WTC11 (cell line): Measurements from ENCODE around the gene RGS11. TPM values are rescaled to one million over a fixed set of nuclear protein-coding genes. Genes with fewer than 3 reads are reported as not detected.

ENCODE experiments used
- ATAC-seq: fragments of 200-7000 bp; cut with Tn5 transposase; 2 replicates; pipeline ENCODE4 v1.10.0; 2021; ENCODE audit warnings: mild to moderate bottlenecking, moderate library complexity
- CTCF ChIA-PET: fragments of 300-600 bp; sonication (Branson Sonifier 250); formaldehyde crosslinking; loops from one replicate; lab custom pipeline; 2021; ENCODE audit warnings: antibody characterized with exemption; lab: Charles Lee
- POLR2A ChIA-PET: fragments of 350-600 bp; sonication (Branson Sonifier 250); formaldehyde crosslinking; loops from one replicate; lab custom pipeline; 2021; ENCODE audit warnings: antibody characterized with exemption; lab: Charles Lee
- DNase-seq: peaks from one replicate; pipeline ENCODE4 v3.0.0; 2021; ENCODE audit warnings: low spot score
- H3K27ac Mint-ChIP-seq: 2 replicates; pipeline ENCODE4 v1.8.0; 2021; ENCODE audit warnings: mixed read lengths
- H3K27me3 Mint-ChIP-seq: 2 replicates; pipeline ENCODE4 v1.8.0; 2021; ENCODE audit warnings: low read depth, mild to moderate bottlenecking, moderate library complexity, mixed read lengths
- H3K36me3 Mint-ChIP-seq: 2 replicates; pipeline ENCODE4 v1.8.0; 2021; ENCODE audit warnings: mixed read lengths
- H3K4me1 Mint-ChIP-seq: 2 replicates; pipeline ENCODE4 v1.8.0; 2022; ENCODE audit warnings: mixed read lengths
- H3K4me3 Mint-ChIP-seq: 2 replicates; pipeline ENCODE4 v1.8.0; 2021; ENCODE audit warnings: mild to moderate bottlenecking, moderate library complexity, mixed read lengths
- H3K9me3 Mint-ChIP-seq: 2 replicates; pipeline ENCODE4 v1.8.0; 2021; ENCODE audit warnings: mixed read lengths
- ARID4B ChIP-seq: sonication (generic); formaldehyde crosslinking; IDR thresholded peaks from 2 replicates; pipeline ENCODE4 v1.8.0; 2023; ENCODE audit warnings: missing genetic modification reagents, mild to moderate bottlenecking, borderline replicate concordance
- CDX4 ChIP-seq: fragments of 250-450 bp; sonication (Bioruptor Pico); IDR thresholded peaks from 2 replicates; pipeline ENCODE4 v1.9.0; 2021; ENCODE audit warnings: moderate library complexity, mild to moderate bottlenecking, inconsistent platforms, borderline replicate concordance
- CREB1 ChIP-seq: sonication (generic); formaldehyde crosslinking; IDR thresholded peaks from 2 replicates; pipeline ENCODE4 v1.8.0; 2023; ENCODE audit warnings: mild to moderate bottlenecking, missing genetic modification reagents
- CREM ChIP-seq: sonication (generic); formaldehyde crosslinking; IDR thresholded peaks from 2 replicates; pipeline ENCODE4 v1.8.1; 2022; ENCODE audit warnings: mild to moderate bottlenecking, missing genetic modification reagents, moderate library complexity
- ELF4 ChIP-seq: sonication (generic); formaldehyde crosslinking; IDR thresholded peaks from 2 replicates; pipeline ENCODE4 v1.8.1; 2022; ENCODE audit warnings: low read depth, mild to moderate bottlenecking, moderate library complexity, missing genetic modification reagents
- EMX1 ChIP-seq: fragments of 250-450 bp; sonication (Bioruptor Pico); IDR thresholded peaks from 2 replicates; pipeline ENCODE4 v1.8.0; 2021; ENCODE audit warnings: mild to moderate bottlenecking
- ERG ChIP-seq: fragments of 250-450 bp; sonication (Bioruptor Pico); IDR thresholded peaks from 2 replicates; pipeline ENCODE4 v1.8.0; 2021; ENCODE audit warnings: mild to moderate bottlenecking
- HMGA2 ChIP-seq: fragments of 250-450 bp; sonication (Bioruptor Pico); IDR thresholded peaks from 2 replicates; pipeline ENCODE4 v1.4.0; 2021; ENCODE audit warnings: mild to moderate bottlenecking, moderate library complexity
- JUN ChIP-seq: sonication (generic); formaldehyde crosslinking; IDR thresholded peaks from 2 replicates; pipeline ENCODE4 v1.8.0; 2023; ENCODE audit warnings: mild to moderate bottlenecking, missing genetic modification reagents
- MXD4 ChIP-seq: fragments of 250-450 bp; sonication (Bioruptor Pico); IDR thresholded peaks from 2 replicates; pipeline ENCODE4 v1.8.0; 2021; ENCODE audit warnings: mild to moderate bottlenecking, moderate library complexity, borderline replicate concordance
- NFYB ChIP-seq: sonication (generic); formaldehyde crosslinking; conservative IDR thresholded peaks from 2 replicates; pipeline ENCODE4 v1.8.0; 2022; ENCODE audit warnings: low read depth, missing genetic modification reagents
- USF2 ChIP-seq: sonication (generic); formaldehyde crosslinking; IDR thresholded peaks from 2 replicates; pipeline ENCODE4 v1.8.1; 2023; ENCODE audit warnings: mild to moderate bottlenecking, missing genetic modification reagents, moderate library complexity
- ZNF671 ChIP-seq: fragments of 250-450 bp; sonication (Bioruptor Pico); IDR thresholded peaks from 2 replicates; pipeline ENCODE4 v1.8.0; 2021; ENCODE audit warnings: mild to moderate bottlenecking
- total RNA-seq: library from RNA; stranded (reverse); gene quantifications from 3 replicates; pipeline ENCODE4 v1.2.3, GENCODE V29; 2021

The RGS11 gene
- total RNA-seq, 1 experiment from 2014 or later: 1.8 TPM

- TF ChIP-seq ZNF671: no peak
- TF ChIP-seq ARID4B: no peak
- TF ChIP-seq CREM (CRISPR knock-in tag): no peak
- no peak for TF ChIP-seq NFYB
Observed at GRCh38 chr16:254461-254860, 21.3 kb downstream of the RGS11 start (continued).

GRCh38 chr16:253833-254232 lies 21.9 kb downstream of the RGS11 start:
- ChIA-PET CTCF (interaction anchor here (0.9 kb wide), 1 partner anchor 147 kb away, joined by 4 read pairs; no protein-coding TSS in a partner anchor), POLR2A (no interaction called here)
- Mint-ChIP-seq H3K4me3 (no peak overlapping the region), H3K4me1 (no peaks in the 10 kb centered on the region), H3K27ac (no peak overlapping the region), H3K27me3 (no peaks in the 10 kb centered on the region), H3K9me3 (no peaks in the 10 kb centered on the region), H3K36me3 (peaks cover 33% of the 10 kb centered on the region)
- TF ChIP-seq NFYB: no peak
- no peak for TF ChIP-seq JUN (CRISPR knock-in tag)
- no peak for TF ChIP-seq CDX4 (CRISPR knock-in tag)
- DNase-seq (no peak), ATAC-seq (no peak)

- TF ChIP-seq HMGA2 (CRISPR knock-in tag): no peak
- no peak for TF ChIP-seq CREB1 (CRISPR knock-in tag)
- TF ChIP-seq EMX1 (CRISPR knock-in tag): no peak
- ChIA-PET POLR2A (no interaction called here), CTCF (interaction anchor here (0.7 to 1.3 kb wide), 2 partner anchors 57 to 135 kb away, joined by 3 to 4 read pairs; no protein-coding TSS in a partner anchor)
- ATAC-seq (no peak), DNase-seq (no peak)
- H3K27me3 Mint-ChIP-seq: no peaks in the 10 kb centered on the region
- H3K4me3 Mint-ChIP-seq: no peak overlapping the region
- H3K9me3 Mint-ChIP-seq: no peaks in the 10 kb centered on the region
- H3K36me3 Mint-ChIP-seq: peaks cover 31% of the 10 kb centered on the region
- H3K4me1 Mint-ChIP-seq: no peaks in the 10 kb centered on the region
- H3K27ac Mint-ChIP-seq: peak overlapping the region; percentile 95; the same call in 1 of the 2 replicates
Observed at GRCh38 chr16:252366-253337, 23.1 kb downstream of the RGS11 start.

GRCh38 chr16:249431-249830 lies 26.3 kb downstream of the RGS11 start:
- H3K27ac Mint-ChIP-seq: no peak overlapping the region
- no peaks in the 10 kb centered on the region for H3K9me3 Mint-ChIP-seq
- H3K4me3 Mint-ChIP-seq: no peak overlapping the region
- no peak for TF ChIP-seq ERG (CRISPR knock-in tag)
- no peak for TF ChIP-seq USF2 (CRISPR knock-in tag)
- TF ChIP-seq NFYB: no peak
- TF ChIP-seq ZNF671: no peak
- TF ChIP-seq ELF4 (CRISPR knock-in tag): no peak
- TF ChIP-seq MXD4: no peak
- TF ChIP-seq, all 79 proteins: peak for 0
- no peaks in the 10 kb centered on the region for H3K27me3 Mint-ChIP-seq
- POLR2A ChIA-PET: no interaction called here
- CTCF ChIA-PET: interaction anchor here (1.0 kb wide), 1 partner anchor 103 kb away, joined by 3 read pairs; the partner anchor contains the start of gene AXIN1
- ATAC-seq (no peak), DNase-seq (no peak)
- no peaks in the 10 kb centered on the region for H3K4me1 Mint-ChIP-seq
- H3K36me3 Mint-ChIP-seq: peaks cover 18% of the 10 kb centered on the region
